Activated CD8-positive, alpha-beta T cell treated with anti-CD3 and anti-CD28 coated beads for 36 hours (primary cell): ENCODE data around the gene PTPRB. TPM values are rescaled to one million over a fixed set of nuclear protein-coding genes. Genes with fewer than 3 reads are reported as not detected.
"Not testable (repeated sequence)": the region's sequence is repeated elsewhere in the genome, so short reads cannot be mapped to it uniquely, and the experiment has no call there.

Experiments
- ATAC-seq: fragments of 200-7000 bp; cut with Tn5 transposase; one replicate; pipeline ENCODE4 v1.10.0; 2021; ENCODE audit warnings: mild to moderate bottlenecking, moderate library complexity
- CTCF ChIA-PET: fragments of 350-600 bp; sonication (Branson Sonifier 250); formaldehyde crosslinking; loops from one replicate; lab custom pipeline; 2021; ENCODE audit warnings: antibody characterized with exemption; lab: Charles Lee
- POLR2A ChIA-PET: fragments of 350-600 bp; sonication (Branson Sonifier 250); formaldehyde crosslinking; loops from one replicate; lab custom pipeline; 2021; ENCODE audit warnings: antibody characterized with exemption; lab: Charles Lee
- DNase-seq: peaks from one replicate; pipeline ENCODE4 v3.0.0-alpha.2; 2020
- H3K27ac Mint-ChIP-seq: one replicate; pipeline ENCODE4 v1.8.0; 2021; ENCODE audit warnings: mild to moderate bottlenecking, mixed read lengths
- H3K27me3 Mint-ChIP-seq: one replicate; pipeline ENCODE4 v1.8.0; 2021; ENCODE audit warnings: mixed read lengths
- H3K36me3 Mint-ChIP-seq: one replicate; pipeline ENCODE4 v1.8.0; 2021; ENCODE audit warnings: low read depth, mixed read lengths
- H3K4me1 Mint-ChIP-seq: one replicate; pipeline ENCODE4 v1.8.0; 2021; ENCODE audit warnings: low read depth, mixed read lengths
- H3K4me3 Mint-ChIP-seq: one replicate; pipeline ENCODE4 v1.8.0; 2021; ENCODE audit warnings: mild to moderate bottlenecking, moderate library complexity, mixed read lengths
- H3K9me3 Mint-ChIP-seq: one replicate; pipeline ENCODE4 v1.8.0; 2021; ENCODE audit warnings: mixed read lengths
- CTCF ChIP-seq: fragments of 200-600 bp; IDR thresholded peaks from one replicate; pipeline ENCODE4 v1.8.0; 2022; ENCODE audit warnings: antibody characterized with exemption, mild to moderate bottlenecking
- intact Hi-C: fragments of 100-400 bp; cut with micrococcal nuclease; formaldehyde crosslinking; loops from one replicate; pipeline ENCODE4 v1.10.0; 2022
- total RNA-seq, 2 experiments: library from RNA; stranded (reverse); gene quantifications; one replicate each; pipeline ENCODE4 v1.2.3, GENCODE V29; 2021

PTPRB gene
- total RNA-seq, 2 experiments from 2014 or later: not detected

- POLR2A ChIA-PET: no interaction called here
- no peak for TF ChIP-seq CTCF
- intact Hi-C loops: no loop called here
- H3K27me3 Mint-ChIP-seq: peaks cover 1% of the 10 kb centered on the region
- ATAC-seq (no peak), DNase-seq (no peak)
- H3K36me3 Mint-ChIP-seq: no peaks in the 10 kb centered on the region
- H3K27ac Mint-ChIP-seq: no peak overlapping the region
- H3K4me3 Mint-ChIP-seq: no peak overlapping the region
- CTCF ChIA-PET: no interaction called here
- H3K4me1 Mint-ChIP-seq: no peaks in the 10 kb centered on the region
- no peaks in the 10 kb centered on the region for H3K9me3 Mint-ChIP-seq
These were observed 129.1 kb downstream of the PTPRB start for GRCh38 chr12:70508178-70508577.

- H3K27me3 Mint-ChIP-seq: no peaks in the 10 kb centered on the region
- no peak overlapping the region for H3K4me3 Mint-ChIP-seq
- ATAC-seq (no peak), DNase-seq (no peak)
- CTCF ChIA-PET: no interaction called here
- POLR2A ChIA-PET: no interaction called here
- H3K4me1 Mint-ChIP-seq: no peaks in the 10 kb centered on the region
- no peaks in the 10 kb centered on the region for H3K36me3 Mint-ChIP-seq
- intact Hi-C loops: no loop called here
- TF ChIP-seq CTCF: no peak
- H3K9me3 Mint-ChIP-seq: no peaks in the 10 kb centered on the region
- no peak overlapping the region for H3K27ac Mint-ChIP-seq
These were observed 129.8 kb downstream of the PTPRB start for GRCh38 chr12:70507442-70507841.

GRCh38 chr12:70497508-70497907, 139.7 kb downstream of the PTPRB start:
- no peak for DNase-seq
- H3K9me3 Mint-ChIP-seq: peaks cover 7% of the 10 kb centered on the region
- H3K27me3 Mint-ChIP-seq: peaks cover 2% of the 10 kb centered on the region
- no peaks in the 10 kb centered on the region for H3K36me3 Mint-ChIP-seq
- no peak for ATAC-seq
- no peak for TF ChIP-seq CTCF
- no peaks in the 10 kb centered on the region for H3K4me1 Mint-ChIP-seq
- ChIA-PET POLR2A (no interaction called here), CTCF (no interaction called here)
- no peak overlapping the region for H3K27ac Mint-ChIP-seq
- intact Hi-C loops: no loop called here
- no peak overlapping the region for H3K4me3 Mint-ChIP-seq

GRCh38 chr12:70492904-70493303, 144.3 kb downstream of the PTPRB start:
- CTCF ChIA-PET, H3K27ac Mint-ChIP-seq, H3K27me3 Mint-ChIP-seq, POLR2A ChIA-PET, H3K4me3 Mint-ChIP-seq, H3K9me3 Mint-ChIP-seq, ATAC-seq, H3K4me1 Mint-ChIP-seq, intact Hi-C loops, DNase-seq, H3K36me3 Mint-ChIP-seq: not testable (repeated sequence)

- POLR2A ChIA-PET, H3K27ac Mint-ChIP-seq, H3K27me3 Mint-ChIP-seq, DNase-seq, H3K4me3 Mint-ChIP-seq, ATAC-seq, H3K36me3 Mint-ChIP-seq, CTCF ChIA-PET, H3K9me3 Mint-ChIP-seq, intact Hi-C loops, H3K4me1 Mint-ChIP-seq: not testable (repeated sequence)
These were observed 146.3 kb downstream of the PTPRB start for GRCh38 chr12:70490928-70491327.

GRCh38 chr12:70487440-70487839, 149.8 kb downstream of the PTPRB start:
- no peak for TF ChIP-seq CTCF
- ATAC-seq: no peak
- H3K4me3 Mint-ChIP-seq: no peak overlapping the region
- peaks cover 7% of the 10 kb centered on the region for H3K27me3 Mint-ChIP-seq
- no peak overlapping the region for H3K27ac Mint-ChIP-seq
- CTCF ChIA-PET: no interaction called here
- intact Hi-C loops: no loop called here
- DNase-seq: no peak
- H3K4me1 Mint-ChIP-seq: no peaks in the 10 kb centered on the region
- POLR2A ChIA-PET: no interaction called here
- H3K9me3 Mint-ChIP-seq: peaks cover 2% of the 10 kb centered on the region
- no peaks in the 10 kb centered on the region for H3K36me3 Mint-ChIP-seq
